Measurements from ENCODE around the gene ALDH3A1.

Gene ALDH3A1

DNA sequence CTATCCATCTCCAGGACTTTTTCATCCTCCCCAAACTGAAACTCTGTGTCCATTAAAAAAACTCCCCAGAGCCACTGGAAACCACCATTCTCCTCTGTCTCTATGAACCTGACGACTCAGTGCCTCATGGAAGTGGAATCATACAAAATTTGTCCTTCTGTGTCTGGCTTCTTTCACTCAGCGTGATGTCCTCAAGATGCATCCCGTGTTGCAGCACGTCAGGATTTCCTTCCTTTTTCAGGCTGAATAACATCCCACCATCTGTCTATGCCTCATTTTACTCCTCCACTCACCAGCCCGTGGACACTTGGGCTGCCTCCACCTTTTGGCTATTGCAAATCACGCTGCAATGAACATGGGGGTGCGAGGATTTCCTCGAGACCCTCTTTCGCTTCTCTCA is 12.6 kb upstream of the ALDH3A1 start:
- no peak for DNase-seq (ENCODE audit: low read depth in 3 of 3)

- no peak for DNase-seq (ENCODE audit: low read depth in 3 of 3)
Measured at GRCh38 chr17:19759568-19760549, 11.8 kb upstream of the ALDH3A1 start.

DNA sequence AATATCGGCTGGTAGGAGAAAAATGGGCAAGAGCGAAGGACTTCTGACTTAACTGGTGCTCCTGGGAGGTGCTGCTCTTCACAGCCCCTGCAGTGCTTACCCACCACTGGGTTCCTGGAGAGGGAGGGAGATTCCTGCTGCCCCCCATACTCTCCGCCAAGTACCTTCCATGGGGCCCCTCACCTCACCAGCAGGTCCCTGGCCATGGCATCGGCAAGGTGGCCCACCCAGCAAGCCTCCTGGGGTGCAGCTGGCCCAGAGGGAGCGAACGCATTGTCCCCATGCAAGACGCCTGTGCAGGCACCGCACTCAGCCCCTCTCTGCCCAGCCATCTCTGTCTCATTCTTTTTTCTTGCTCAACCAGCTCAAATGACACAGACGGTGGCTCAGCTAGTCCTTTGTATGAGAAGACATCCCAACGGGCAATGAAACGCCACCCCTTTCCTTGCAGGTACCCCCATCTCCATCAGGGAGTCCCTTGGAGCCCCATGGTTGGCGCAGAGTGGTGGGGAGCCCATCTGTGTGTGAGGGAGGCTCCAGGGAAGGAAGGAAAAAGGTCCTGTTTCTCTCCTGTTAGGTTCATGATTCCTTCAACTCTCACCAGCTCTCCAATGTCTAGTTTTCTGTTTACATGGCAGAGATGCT is 9.6 kb upstream of the ALDH3A1 start:
- no peak for DNase-seq (ENCODE audit: low read depth in 3 of 3)

DNA sequence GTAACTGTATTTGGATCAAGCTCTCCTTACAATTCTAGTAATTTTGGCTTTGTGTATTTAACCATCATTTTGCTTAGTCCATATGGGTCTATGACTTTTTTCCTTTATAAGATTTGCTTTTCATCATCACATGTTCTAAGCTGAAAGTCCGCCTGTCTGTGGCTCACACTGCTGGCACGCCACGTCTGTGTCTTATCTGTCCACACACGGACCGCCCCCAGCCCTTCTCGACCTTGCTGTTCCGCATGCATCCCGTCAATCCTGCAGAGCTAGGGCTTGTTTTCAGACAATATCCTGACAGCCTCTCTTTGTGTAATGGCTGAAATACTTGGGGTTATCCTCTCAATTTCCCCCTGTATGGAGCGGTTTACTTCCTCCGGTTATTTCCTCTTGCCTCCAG is 8.4 kb upstream of the ALDH3A1 start:
- DNase-seq (ENCODE audit: low read depth in 3 of 3): no peak

- DNase-seq (ENCODE audit: low read depth in 3 of 3): no peak
Measured at GRCh38 chr17:19755821-19756510, 7.9 kb upstream of the ALDH3A1 start.

GRCh38 chr17:19755392-19755791 is 7.3 kb upstream of the ALDH3A1 start:
- DNase-seq (ENCODE audit: low read depth in 3 of 3): no peak

GRCh38 chr17:19753661-19754463 is 5.8 kb upstream of the ALDH3A1 start:
- no peak for DNase-seq (ENCODE audit: low read depth in 3 of 3)

- no peak for DNase-seq (ENCODE audit: low read depth in 3 of 3)
Measured at GRCh38 chr17:19753051-19753509, 5.0 kb upstream of the ALDH3A1 start.

- no peak for DNase-seq (ENCODE audit: low read depth in 3 of 3)
Measured at GRCh38 chr17:19752216-19753050, 4.3 kb upstream of the ALDH3A1 start.

DNA sequence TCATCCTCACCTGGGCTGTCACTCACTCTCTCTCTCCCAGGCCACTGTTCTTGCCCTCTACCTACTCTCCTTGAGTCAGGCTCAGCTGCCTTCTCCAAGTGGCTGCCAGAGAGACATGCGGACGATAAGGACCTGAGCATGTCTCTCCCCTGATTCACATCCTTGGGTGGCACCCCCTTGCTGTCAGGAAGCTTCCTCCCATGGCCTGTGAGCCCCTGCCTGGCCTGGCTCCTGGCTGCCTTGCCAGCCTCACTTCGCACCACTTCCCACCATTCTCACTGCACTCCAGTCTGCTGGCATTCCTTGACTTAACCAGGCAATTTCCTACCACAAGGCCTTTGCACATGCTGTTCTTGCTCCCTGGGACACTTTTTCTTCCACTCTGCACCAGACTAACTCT is 2.7 kb upstream of the ALDH3A1 start:
- DNase-seq (ENCODE audit: low read depth in 3 of 3): no peak

DNA sequence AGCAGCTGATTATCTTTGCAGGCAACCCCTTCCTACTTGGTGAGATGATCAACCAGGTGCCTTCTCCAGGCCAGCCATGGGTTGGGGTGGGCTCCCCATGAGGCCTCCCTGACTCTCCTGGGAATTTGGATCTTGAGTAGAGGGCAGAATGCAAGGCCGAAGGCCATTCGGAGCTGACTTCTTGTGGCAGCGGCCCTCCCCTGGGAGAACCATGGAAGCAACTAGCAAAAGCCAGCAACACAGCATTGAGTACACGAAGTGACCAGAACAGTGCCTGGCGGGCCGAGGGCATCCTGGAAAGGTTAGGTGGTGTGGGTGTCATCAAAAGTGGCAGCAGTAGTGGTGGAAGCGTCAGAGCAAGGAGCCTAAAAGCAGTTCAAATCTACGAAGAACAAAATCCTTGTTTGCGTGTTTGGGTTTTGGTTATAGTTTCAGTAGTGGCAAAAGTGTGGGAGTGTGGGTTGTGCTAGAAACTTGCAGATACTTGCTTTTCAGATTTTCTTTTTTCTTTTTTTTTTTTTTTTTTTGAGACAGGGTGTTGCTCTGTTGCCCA is 2.0 kb upstream of the ALDH3A1 start:
- no peak for DNase-seq (ENCODE audit: low read depth in 3 of 3)

DNA sequence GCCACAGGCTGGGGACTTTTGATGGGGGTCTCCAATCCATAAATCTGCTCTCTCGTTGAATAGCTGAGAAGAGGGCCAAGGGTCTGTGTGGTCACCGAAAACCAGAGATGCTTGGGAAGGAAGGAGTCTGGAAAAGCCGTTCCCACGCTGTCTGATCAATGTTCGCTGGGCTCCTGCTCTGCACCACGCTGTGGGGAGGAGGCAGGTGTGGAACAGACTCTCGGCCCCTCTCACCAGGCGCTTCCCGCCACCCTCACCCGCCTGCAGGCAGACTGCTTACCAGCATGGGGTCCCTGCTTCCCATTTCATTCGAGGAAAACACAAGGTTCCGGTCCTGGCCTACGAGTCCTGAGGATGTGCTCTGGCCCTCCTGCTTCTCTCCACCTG is 702 bp upstream of the ALDH3A1 start:
- DNase-seq (ENCODE audit: low read depth in 3 of 3): no peak

DNA sequence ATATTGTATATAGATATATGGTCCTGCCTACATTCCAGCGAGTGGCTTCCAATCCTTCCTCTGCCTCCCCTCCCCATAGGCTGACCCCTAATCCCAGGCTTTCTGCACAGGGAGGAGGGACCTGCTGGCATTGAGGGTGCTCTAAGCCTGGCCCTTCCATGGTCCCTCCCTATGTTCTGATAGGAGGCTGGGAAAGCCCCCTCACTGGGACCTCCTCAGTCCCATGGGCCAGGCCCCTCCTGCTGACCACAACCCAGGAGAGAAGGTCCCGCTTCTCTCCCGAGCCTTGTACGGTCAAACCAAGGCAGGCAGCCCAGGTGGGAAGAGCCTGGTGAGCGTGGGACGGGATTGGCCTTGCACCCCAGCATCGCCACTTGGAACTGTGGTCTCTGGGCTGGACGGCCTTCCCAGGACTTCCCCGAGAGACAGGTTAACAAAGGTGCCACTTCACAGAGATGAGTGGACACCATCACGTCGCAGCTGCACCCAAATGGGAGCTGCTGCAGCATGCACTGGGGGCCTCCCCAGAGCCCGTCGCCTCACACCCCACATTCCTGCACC is 859 bp downstream of the ALDH3A1 start:
- no peak for DNase-seq (ENCODE audit: low read depth in 3 of 3)

DNA sequence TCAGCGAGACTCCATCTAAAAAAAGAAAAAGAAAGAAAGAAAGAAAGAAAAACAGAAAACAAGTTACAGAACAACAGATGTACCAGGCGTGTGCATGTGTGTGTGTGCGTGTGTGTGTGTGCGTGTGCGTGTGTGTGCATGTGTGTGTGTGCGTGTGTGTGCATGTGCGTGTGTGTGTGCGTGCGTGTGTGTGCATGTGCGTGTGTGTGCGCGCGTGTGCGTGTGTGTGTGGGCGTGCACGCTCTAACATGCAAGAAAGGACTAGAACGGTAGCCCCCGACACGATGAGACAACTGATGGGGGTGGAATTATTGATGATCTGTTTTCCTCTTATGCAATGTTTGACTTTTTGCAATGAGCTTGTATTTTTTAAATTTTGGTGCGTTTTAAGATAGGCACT is 1.6 kb downstream of the ALDH3A1 start:
- DNase-seq (ENCODE audit: low read depth in 3 of 3): no peak

- DNase-seq (ENCODE audit: low read depth in 3 of 3): peak; percentile 65 to 76 (median 72)
Measured at GRCh38 chr17:19744922-19745757, 3.0 kb downstream of the ALDH3A1 start.

DNA sequence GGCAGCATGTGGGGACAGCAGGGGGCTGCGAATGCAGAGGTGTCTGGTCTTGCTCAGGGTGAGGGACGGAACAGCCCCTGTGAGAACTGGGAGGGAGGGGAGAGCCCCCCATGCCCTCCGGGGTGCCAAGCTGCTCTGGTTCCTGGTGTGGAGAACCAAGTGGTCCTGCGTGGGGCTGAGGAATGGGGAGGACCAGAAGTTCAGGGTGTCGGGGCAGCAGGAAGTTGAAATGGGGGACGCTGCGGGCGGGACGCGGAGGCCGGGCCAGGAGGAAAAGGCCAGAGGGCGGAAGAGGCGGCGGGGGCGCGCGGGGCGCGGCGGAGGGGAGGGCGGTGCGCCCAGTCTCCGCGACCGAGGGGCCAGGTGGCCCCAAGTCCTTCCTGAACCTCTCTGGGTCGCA is 3.6 kb downstream of the ALDH3A1 start:
- DNase-seq (ENCODE audit: low read depth in 3 of 3): no peak

DNA sequence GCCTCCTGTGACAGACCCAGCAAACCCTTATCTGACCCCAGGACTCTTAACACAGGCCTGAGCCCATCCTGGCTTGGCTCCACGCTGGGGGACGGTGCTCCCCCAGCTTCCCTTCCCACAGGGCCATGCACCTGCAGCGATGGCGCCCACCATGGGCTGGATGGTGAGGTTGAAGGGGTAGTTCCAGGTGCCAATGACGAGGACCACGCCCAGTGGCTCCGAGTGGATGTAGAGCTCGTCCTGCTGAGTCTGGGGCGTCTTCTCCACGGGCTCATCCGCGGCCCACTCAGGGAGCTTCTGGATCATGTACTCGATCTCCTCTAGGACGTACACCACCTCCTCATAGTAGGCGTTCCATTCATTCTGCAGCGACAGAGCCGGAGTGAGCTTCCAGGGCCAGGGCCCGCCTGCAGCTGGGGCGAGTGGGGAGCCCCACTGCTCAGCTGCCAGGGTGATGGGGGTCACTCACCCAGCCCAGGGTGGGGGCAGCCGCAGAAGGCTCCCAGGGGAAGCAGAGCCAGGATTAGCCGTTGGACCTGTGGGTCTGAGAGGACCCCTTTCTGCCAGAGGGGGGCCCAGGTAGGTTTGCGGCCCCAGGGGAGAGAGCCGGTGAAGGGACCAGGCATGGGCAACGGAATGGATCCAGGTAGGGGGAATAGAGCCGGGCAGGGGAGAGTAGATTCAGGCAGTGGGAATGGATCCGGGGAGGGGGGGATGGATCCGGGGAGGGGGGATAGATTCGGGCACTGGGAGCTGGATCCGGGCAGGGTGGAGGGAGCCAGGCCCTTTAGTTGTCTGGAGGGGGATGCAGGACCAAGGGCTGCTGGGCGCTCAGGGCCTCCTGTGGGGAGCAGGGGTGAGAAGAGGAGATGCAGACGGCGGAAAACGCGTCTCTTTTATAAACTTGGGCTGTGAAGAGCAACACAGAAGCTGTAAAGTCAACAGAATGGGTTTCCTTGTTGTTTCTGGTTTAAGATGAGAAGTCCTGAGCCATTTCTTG is 4.7 kb downstream of the ALDH3A1 start:
- DNase-seq (ENCODE audit: low read depth in 3 of 3): no peak

- DNase-seq (ENCODE audit: low read depth in 3 of 3): no peak
Measured at GRCh38 chr17:19742495-19742894, 5.6 kb downstream of the ALDH3A1 start.
